ENCODE results near the gene PRC1. TPM values are rescaled to one million over a fixed set of nuclear protein-coding genes. Genes with fewer than 3 reads are reported as not detected.

The PRC1 gene
- total RNA-seq, 1 experiment from 2014 or later, result 75.7 TPM

DNA sequence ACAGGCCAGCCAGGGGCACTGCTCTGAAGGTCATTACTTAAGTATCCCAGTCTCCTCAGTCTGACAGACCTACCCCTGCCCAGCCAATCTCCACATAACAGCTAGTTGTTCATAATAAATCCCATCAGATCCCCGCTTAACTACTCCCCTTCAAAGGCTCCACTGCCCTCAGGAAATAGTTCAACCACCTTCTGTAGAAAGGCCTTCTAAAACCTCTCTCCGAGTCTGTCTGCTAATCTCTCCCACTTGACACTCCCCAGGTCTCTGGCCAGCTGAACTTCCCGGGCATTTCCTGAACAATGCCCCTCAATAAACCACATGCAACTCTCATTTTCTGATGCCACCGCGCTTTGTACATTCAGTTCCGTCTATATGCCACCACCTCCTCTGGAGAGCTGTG, 6.0 kb downstream of the PRC1 start:
- no peak overlapping the region for H3K4me3 Mint-ChIP-seq
- H3K9me3 ChIP-seq (ENCODE audit: control insufficient read depth, low read depth, low read length), result no peaks in the 10 kb centered on the region
- H3K56ac ChIP-seq (ENCODE audit: insufficient read length, low read depth, low read length), result no peak overlapping the region
- TF ChIP-seq, protein P1, sequence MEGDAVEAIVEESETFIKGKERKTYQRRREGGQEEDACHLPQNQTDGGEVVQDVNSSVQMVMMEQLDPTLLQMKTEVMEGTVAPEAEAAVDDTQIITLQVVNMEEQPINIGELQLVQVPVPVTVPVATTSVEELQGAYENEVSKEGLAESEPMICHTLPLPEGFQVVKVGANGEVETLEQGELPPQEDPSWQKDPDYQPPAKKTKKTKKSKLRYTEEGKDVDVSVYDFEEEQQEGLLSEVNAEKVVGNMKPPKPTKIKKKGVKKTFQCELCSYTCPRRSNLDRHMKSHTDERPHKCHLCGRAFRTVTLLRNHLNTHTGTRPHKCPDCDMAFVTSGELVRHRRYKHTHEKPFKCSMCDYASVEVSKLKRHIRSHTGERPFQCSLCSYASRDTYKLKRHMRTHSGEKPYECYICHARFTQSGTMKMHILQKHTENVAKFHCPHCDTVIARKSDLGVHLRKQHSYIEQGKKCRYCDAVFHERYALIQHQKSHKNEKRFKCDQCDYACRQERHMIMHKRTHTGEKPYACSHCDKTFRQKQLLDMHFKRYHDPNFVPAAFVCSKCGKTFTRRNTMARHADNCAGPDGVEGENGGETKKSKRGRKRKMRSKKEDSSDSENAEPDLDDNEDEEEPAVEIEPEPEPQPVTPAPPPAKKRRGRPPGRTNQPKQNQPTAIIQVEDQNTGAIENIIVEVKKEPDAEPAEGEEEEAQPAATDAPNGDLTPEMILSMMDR (conservative IDR thresholded peaks at IDR 0.05), result no peak
- no peaks in the 10 kb centered on the region; the same call in 1 of the 2 replicates for H3K27me3 Mint-ChIP-seq (ENCODE audit: low read depth)
- no peak overlapping the region for H3T11ph ChIP-seq (ENCODE audit: low read length)
- H4K5ac ChIP-seq (ENCODE audit: insufficient read length, low read depth, low read length), result no peak overlapping the region
- no peak overlapping the region for H3K18ac ChIP-seq (ENCODE audit: insufficient read length, low read depth, low read length)
- no peaks in the 10 kb centered on the region for H3K9me3 Mint-ChIP-seq
- H3K4me2 ChIP-seq (ENCODE audit: insufficient read depth, insufficient read length, low read length), result no peak overlapping the region
- H2BK20ac ChIP-seq (ENCODE audit: low read depth, low read length, poor library complexity, severe bottlenecking), result no peak overlapping the region
- no peak overlapping the region for H2BK120ac ChIP-seq (ENCODE audit: low read depth, low read length, poor library complexity, severe bottlenecking)
- H2BK12ac ChIP-seq (ENCODE audit: insufficient read length, low read depth, low read length), result no peak overlapping the region
- H3K4me1 ChIP-seq (ENCODE audit: insufficient read depth, low read length), result no peaks in the 10 kb centered on the region
- no peak overlapping the region for H2BK15ac ChIP-seq (ENCODE audit: low read depth, low read length)
- H3K9ac ChIP-seq (ENCODE audit: extremely low read depth, insufficient read length, low read length), result no peak overlapping the region
- H3K79me2 ChIP-seq (ENCODE audit: insufficient read depth, low read length), result peaks cover 51% of the 10 kb centered on the region
- WGBS (ENCODE audit: extremely low coverage, insufficient read length, low lambda C conversion rate), result no CpG with 5 or more reads among the region's 6 CpGs
- no peak overlapping the region for H3K4ac ChIP-seq (ENCODE audit: low read depth, low read length)
- H4K91ac ChIP-seq (ENCODE audit: insufficient read length, low read depth, low read length), result no peak overlapping the region
- no peaks in the 10 kb centered on the region for H3K27me3 ChIP-seq (ENCODE audit: insufficient read depth, low read length)
- H3K79me1 ChIP-seq (ENCODE audit: insufficient read depth, low read depth, low read length, poor library complexity, severe bottlenecking), result peaks cover 20% of the 10 kb centered on the region
- no peak overlapping the region for H2AFZ ChIP-seq (ENCODE audit: low read length)
- H2BK5ac ChIP-seq (ENCODE audit: insufficient read length, low read length), result no peak overlapping the region
- H3K27ac ChIP-seq (ENCODE audit: insufficient read length, low read depth, low read length), result no peak overlapping the region
- H3K27ac Mint-ChIP-seq, result peak overlapping the region in 2 of 3 experiments; percentile 22 to 68; a peak in 4 of 7 replicates
- H4K8ac ChIP-seq (replicated peaks; ENCODE audit: insufficient read length, low read depth, low read length), result no peak overlapping the region
- H4K20me1 ChIP-seq (ENCODE audit: control insufficient read depth, insufficient read depth, insufficient read length), result no peaks in the 10 kb centered on the region
- no peak overlapping the region for H3K14ac ChIP-seq (ENCODE audit: insufficient read depth, low read length)
- peaks cover under 1% of the 10 kb centered on the region for H3K23me2 ChIP-seq (ENCODE audit: insufficient read length, low read depth, low read length, poor library complexity, severe bottlenecking)
- DNase-seq, result no peak
- H3K4me1 Mint-ChIP-seq, result peaks cover 26 to 28% of the 10 kb centered on the region in 2 experiments
- no peak overlapping the region for H3K23ac ChIP-seq (ENCODE audit: insufficient read length, low read depth, low read length)
- H2AK5ac ChIP-seq (ENCODE audit: insufficient read length, low read length), result no peak overlapping the region
- peaks cover 10 to 22% (median 15%) of the 10 kb centered on the region in 3 experiments for H3K36me3 Mint-ChIP-seq (ENCODE audit: insufficient read depth in 1 of 3, low read depth in 3 of 3)

All from H9 (cell line).